Caco-2 (cell line): ENCODE data around the gene ADORA1. TPM values are rescaled to one million over a fixed set of nuclear protein-coding genes. Genes with fewer than 3 reads are reported as not detected.

Experiments used
- BruUV-seq: library from RNA; stranded (reverse); fragments of 400-500 nt; replicated peaks from 2 replicates; lab custom pipeline; 2021; lab: Mats Ljungman, UMichigan
- CTCF ChIA-PET: fragments of 300-600 bp; sonication (Branson Sonifier 250); formaldehyde crosslinking; loops from one replicate; lab custom pipeline; 2022; ENCODE audit warnings: antibody characterized with exemption; lab: Charles Lee
- POLR2A ChIA-PET: fragments of 300-600 bp; sonication (Branson Sonifier 250); formaldehyde crosslinking; loops from one replicate; lab custom pipeline; 2022; ENCODE audit warnings: antibody characterized with exemption; lab: Charles Lee
- DNase-seq, 2 experiments: peaks; one replicate each; pipeline versions ENCODE4 v3.0.0 to v3.0.0-alpha.2; 2020 to 2022
- H3K27me3 ChIP-seq: replicated peaks from 2 replicates; pipeline ENCODE4 v1.6.0; 2011; ENCODE audit warnings: low read length; ENCODE audit not compliant: control insufficient read depth, insufficient read depth
- H3K36me3 ChIP-seq: 2 replicates; pipeline ENCODE4 v1.5.1; 2011; ENCODE audit warnings: low read length; ENCODE audit not compliant: control insufficient read depth, insufficient read depth
- H3K4me1 ChIP-seq: fragments of 250-450 bp; sonication (Bioruptor Pico); 2 replicates; pipeline ENCODE4 v1.5.1; 2020; ENCODE audit warnings: mild to moderate bottlenecking
- H3K4me3 ChIP-seq: 2 replicates; pipeline ENCODE4 v1.5.1; 2011; ENCODE audit warnings: low read depth, mild to moderate bottlenecking, control low read depth, low read length
- H3K9me3 ChIP-seq: fragments of 250-450 bp; sonication (Bioruptor Pico); 2 replicates; pipeline ENCODE4 v1.5.1; 2020; ENCODE audit warnings: mild to moderate bottlenecking, moderate library complexity
- H3K27ac Mint-ChIP-seq: one replicate; pipeline ENCODE4 v1.8.0; 2022; ENCODE audit warnings: mixed read lengths; ENCODE audit not compliant: unreplicated experiment
- H3K27me3 Mint-ChIP-seq: one replicate; pipeline ENCODE4 v1.8.0; 2022; ENCODE audit warnings: mixed read lengths; ENCODE audit not compliant: insufficient read depth, unreplicated experiment
- H3K36me3 Mint-ChIP-seq: one replicate; pipeline ENCODE4 v1.8.0; 2022; ENCODE audit warnings: mild to moderate bottlenecking, mixed read lengths; ENCODE audit not compliant: insufficient read depth, unreplicated experiment
- H3K4me1 Mint-ChIP-seq: one replicate; pipeline ENCODE4 v1.8.0; 2022; ENCODE audit warnings: low read depth, mixed read lengths; ENCODE audit not compliant: unreplicated experiment
- H3K4me3 Mint-ChIP-seq: one replicate; pipeline ENCODE4 v1.8.0; 2022; ENCODE audit warnings: mild to moderate bottlenecking, moderate library complexity, mixed read lengths; ENCODE audit not compliant: unreplicated experiment
- H3K9me3 Mint-ChIP-seq: one replicate; pipeline ENCODE4 v1.8.0; 2022; ENCODE audit warnings: mixed read lengths; ENCODE audit not compliant: unreplicated experiment
- intact Hi-C: fragments of 100-400 bp; cut with micrococcal nuclease; formaldehyde crosslinking; loops from one replicate; pipeline ENCODE4 v1.10.0; 2022; ENCODE audit not compliant: unreplicated experiment
- total RNA-seq: library from RNA; stranded (reverse); gene quantifications from 2 replicates; pipeline ENCODE4 v1.2.3, GENCODE V29; 2022
- TF ChIP-seq, protein P1 (sequence below), 2 experiments: fragments of 200-600 bp in 1 of 2; IDR thresholded peaks; 1 replicate in 1 of 2; 2 replicates in 1 of 2; pipeline versions ENCODE4 v1.5.1 to v1.8.0; 2011 to 2022; ENCODE audit warnings: antibody characterized with exemption in 1 of 2, control low read depth in 1 of 2, inconsistent platforms in 1 of 2, low read depth in 1 of 2, low read length in 1 of 2, mild to moderate bottlenecking in 1 of 2, moderate library complexity in 1 of 2; ENCODE audit not compliant: insufficient read depth in 1 of 2, severe bottlenecking in 1 of 2, unreplicated experiment in 1 of 2

Gene ADORA1
- total RNA-seq, 1 experiment from 2014 or later: 46.0 TPM

DNA sequence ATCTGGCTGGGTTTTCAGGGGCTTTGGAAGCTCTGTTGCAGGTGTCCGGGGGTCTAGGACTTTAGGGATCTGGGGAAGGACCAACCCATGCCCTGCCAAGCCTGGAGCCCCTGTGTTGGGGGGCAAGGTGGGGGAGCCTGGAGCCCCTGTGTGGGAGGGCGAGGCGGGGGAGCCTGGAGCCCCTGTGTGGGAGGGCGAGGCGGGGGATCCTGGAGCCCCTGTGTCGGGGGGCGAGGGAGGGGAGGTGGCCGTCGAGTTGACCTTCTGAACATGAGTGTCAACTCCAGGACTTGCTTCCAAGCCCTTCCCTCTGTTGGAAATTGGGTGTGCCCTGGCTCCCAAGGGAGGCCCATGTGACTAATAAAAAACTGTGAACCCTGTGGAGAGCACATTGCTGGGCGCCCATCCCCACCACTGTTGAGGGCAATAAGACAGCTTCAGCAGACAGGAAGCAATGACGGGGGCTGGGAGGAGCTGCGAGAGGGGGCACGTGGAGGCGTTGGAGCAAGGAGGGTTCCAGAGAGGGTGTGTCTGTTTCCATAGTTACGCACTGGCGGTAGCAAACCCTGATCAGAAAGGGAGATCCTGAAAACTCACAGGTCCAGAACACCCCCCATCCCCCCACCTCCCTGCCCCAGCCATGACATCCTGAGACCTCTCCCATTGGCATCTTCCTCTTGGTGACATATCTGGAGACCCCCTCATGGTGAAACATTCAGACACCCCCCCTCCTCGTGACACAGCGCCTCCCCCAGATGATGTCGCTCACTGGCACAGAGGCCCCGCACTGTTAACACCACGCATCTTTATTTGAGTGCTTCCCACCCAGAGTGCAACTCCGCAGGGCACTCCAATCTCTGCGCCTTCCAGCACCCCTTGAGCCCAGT is 39.7 kb downstream of the ADORA1 start:
- Mint-ChIP-seq H3K9me3 (no peaks in the 10 kb centered on the region), H3K4me1 (peaks cover 45% of the 10 kb centered on the region), H3K27ac (peak overlapping the region; percentile 46), H3K4me3 (no peak overlapping the region), H3K36me3 (peaks cover 50% of the 10 kb centered on the region), H3K27me3 (no peaks in the 10 kb centered on the region)
- no peak for DNase-seq
- ChIA-PET CTCF (interaction anchor here (0.6 to 2.0 kb wide), 5 partner anchors 26 to 759 kb away, joined by 3 to 19 read pairs (median 6); no protein-coding TSS in a partner anchor), POLR2A (interaction anchor here (0.6 kb wide), 1 partner anchor 39 kb away, joined by 3 read pairs; no protein-coding TSS in a partner anchor)
- no peaks in the 10 kb centered on the region for H3K9me3 ChIP-seq
- H3K27me3 ChIP-seq: no peaks in the 10 kb centered on the region
- H3K36me3 ChIP-seq: no peaks in the 10 kb centered on the region
- TF ChIP-seq, protein P1, sequence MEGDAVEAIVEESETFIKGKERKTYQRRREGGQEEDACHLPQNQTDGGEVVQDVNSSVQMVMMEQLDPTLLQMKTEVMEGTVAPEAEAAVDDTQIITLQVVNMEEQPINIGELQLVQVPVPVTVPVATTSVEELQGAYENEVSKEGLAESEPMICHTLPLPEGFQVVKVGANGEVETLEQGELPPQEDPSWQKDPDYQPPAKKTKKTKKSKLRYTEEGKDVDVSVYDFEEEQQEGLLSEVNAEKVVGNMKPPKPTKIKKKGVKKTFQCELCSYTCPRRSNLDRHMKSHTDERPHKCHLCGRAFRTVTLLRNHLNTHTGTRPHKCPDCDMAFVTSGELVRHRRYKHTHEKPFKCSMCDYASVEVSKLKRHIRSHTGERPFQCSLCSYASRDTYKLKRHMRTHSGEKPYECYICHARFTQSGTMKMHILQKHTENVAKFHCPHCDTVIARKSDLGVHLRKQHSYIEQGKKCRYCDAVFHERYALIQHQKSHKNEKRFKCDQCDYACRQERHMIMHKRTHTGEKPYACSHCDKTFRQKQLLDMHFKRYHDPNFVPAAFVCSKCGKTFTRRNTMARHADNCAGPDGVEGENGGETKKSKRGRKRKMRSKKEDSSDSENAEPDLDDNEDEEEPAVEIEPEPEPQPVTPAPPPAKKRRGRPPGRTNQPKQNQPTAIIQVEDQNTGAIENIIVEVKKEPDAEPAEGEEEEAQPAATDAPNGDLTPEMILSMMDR (IDR thresholded peaks at IDR 0.05; ENCODE audit: insufficient read depth in 1 of 2, low read depth in 1 of 2, low read length in 1 of 2, severe bottlenecking in 1 of 2, unreplicated experiment in 1 of 2): no peak
- H3K4me1 ChIP-seq: peaks cover 50% of the 10 kb centered on the region
- BruUV-seq: no TSS peak
- intact Hi-C loops: no loop called here
- H3K4me3 ChIP-seq: no peak overlapping the region

DNA sequence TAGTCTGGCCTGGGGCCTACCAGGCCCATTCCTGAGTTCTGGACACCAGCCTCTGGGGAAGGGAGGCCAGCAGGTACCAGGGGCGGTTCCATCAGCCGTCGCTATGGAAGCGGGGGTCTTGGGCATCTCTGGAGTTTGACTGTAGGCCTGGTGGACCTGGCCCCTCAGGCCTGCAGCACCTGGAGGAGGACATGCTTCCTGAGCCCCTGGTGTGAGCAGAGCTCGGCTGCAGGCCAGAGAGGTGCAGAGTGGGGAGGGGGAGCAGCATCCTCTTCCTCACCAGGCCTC is 40.3 kb downstream of the ADORA1 start:
- BruUV-seq: no TSS peak
- H3K4me3 Mint-ChIP-seq: no peak overlapping the region
- Histone ChIP-seq H3K4me3 (no peak overlapping the region), H3K36me3 (no peaks in the 10 kb centered on the region), H3K9me3 (no peaks in the 10 kb centered on the region), H3K4me1 (peaks cover 50% of the 10 kb centered on the region), H3K27me3 (no peaks in the 10 kb centered on the region)
- H3K9me3 Mint-ChIP-seq: no peaks in the 10 kb centered on the region
- TF ChIP-seq, protein P1 (IDR thresholded peaks at IDR 0.05; ENCODE audit: insufficient read depth in 1 of 2, low read depth in 1 of 2, low read length in 1 of 2, severe bottlenecking in 1 of 2, unreplicated experiment in 1 of 2): no peak
- POLR2A ChIA-PET: no interaction called here
- H3K4me1 Mint-ChIP-seq: peaks cover 51% of the 10 kb centered on the region
- CTCF ChIA-PET: interaction anchor here (0.6 to 1.2 kb wide), 2 partner anchors 48 to 758 kb away, joined by 3 read pairs; no protein-coding TSS in a partner anchor
- DNase-seq: no peak
- intact Hi-C loops: no loop called here
- H3K27me3 Mint-ChIP-seq: no peaks in the 10 kb centered on the region
- peaks cover 50% of the 10 kb centered on the region for H3K36me3 Mint-ChIP-seq
- peak overlapping the region; percentile 86 for H3K27ac Mint-ChIP-seq

DNA sequence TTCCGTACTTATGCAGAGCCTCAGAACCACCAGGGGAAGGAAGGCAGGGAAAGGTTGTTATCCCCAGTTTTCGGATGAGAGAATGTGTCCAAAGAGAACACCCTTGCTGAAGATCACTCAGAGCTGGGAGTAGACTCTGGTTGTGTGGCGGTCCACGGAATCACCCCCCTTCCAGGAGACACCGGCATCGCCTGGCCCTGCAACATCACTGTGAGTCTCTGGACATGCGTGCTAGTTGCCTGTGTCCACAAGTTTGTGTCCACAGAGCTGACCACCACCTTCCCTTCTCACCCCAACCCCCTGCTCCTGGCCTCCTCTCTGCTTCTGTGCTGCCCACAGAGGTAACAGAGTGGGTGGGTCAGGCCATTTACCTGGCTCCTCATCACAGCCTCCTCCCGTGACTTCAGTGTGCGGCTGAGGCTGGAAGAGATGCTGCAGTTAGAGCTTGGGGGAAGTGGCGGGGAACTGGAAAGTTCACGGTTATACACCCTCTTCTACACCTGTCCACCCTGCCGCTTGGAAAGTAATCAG is 40.8 kb downstream of the ADORA1 start:
- DNase-seq: no peak
- ChIA-PET POLR2A (no interaction called here), CTCF (interaction anchor here (0.6 to 1.2 kb wide), 3 partner anchors 42 to 757 kb away, joined by 3 to 4 read pairs (median 3); no protein-coding TSS in a partner anchor)
- no TSS peak for BruUV-seq
- no peak overlapping the region for H3K4me3 ChIP-seq
- intact Hi-C loops: no loop called here
- H3K36me3 Mint-ChIP-seq: peaks cover 45% of the 10 kb centered on the region
- TF ChIP-seq, protein P1 (IDR thresholded peaks at IDR 0.05; ENCODE audit: insufficient read depth in 1 of 2, low read depth in 1 of 2, low read length in 1 of 2, severe bottlenecking in 1 of 2, unreplicated experiment in 1 of 2): no peak
- peak overlapping the region; percentile 86 for H3K27ac Mint-ChIP-seq
- H3K4me3 Mint-ChIP-seq: no peak overlapping the region
- no peaks in the 10 kb centered on the region for H3K36me3 ChIP-seq
- H3K9me3 ChIP-seq: no peaks in the 10 kb centered on the region
- H3K4me1 Mint-ChIP-seq: peaks cover 51% of the 10 kb centered on the region
- no peaks in the 10 kb centered on the region for H3K27me3 ChIP-seq
- H3K4me1 ChIP-seq: peaks cover 49% of the 10 kb centered on the region
- no peaks in the 10 kb centered on the region for H3K27me3 Mint-ChIP-seq
- H3K9me3 Mint-ChIP-seq: no peaks in the 10 kb centered on the region
